ENCODE measurements around the gene FIP1L1.

FIP1L1 gene

GRCh38 chr4:53500546-53500945 lies 123.1 kb downstream of the FIP1L1 start:
- DNase-seq (ENCODE audit: low read depth in 2 of 3, low spot score in 1 of 3) = no peak

GRCh38 chr4:53501561-53501960 lies 124.1 kb downstream of the FIP1L1 start:
- no peak for DNase-seq (ENCODE audit: low read depth in 2 of 3, low spot score in 1 of 3)

GRCh38 chr4:53502094-53502493 lies 124.7 kb downstream of the FIP1L1 start:
- DNase-seq (ENCODE audit: low read depth in 2 of 3, low spot score in 1 of 3) = no peak

GRCh38 chr4:53505947-53506346 lies 128.5 kb downstream of the FIP1L1 start:
- no peak for DNase-seq (ENCODE audit: low read depth in 2 of 3, low spot score in 1 of 3)

GRCh38 chr4:53507058-53507457 lies 129.6 kb downstream of the FIP1L1 start:
- no peak for DNase-seq (ENCODE audit: low read depth in 2 of 3, low spot score in 1 of 3)

GRCh38 chr4:53507671-53508286 lies 130.3 kb downstream of the FIP1L1 start:
- DNase-seq (ENCODE audit: low read depth in 2 of 3, low spot score in 1 of 3) = no peak

- no peak for DNase-seq (ENCODE audit: low read depth in 2 of 3, low spot score in 1 of 3)
These were observed 131.0 kb downstream of the FIP1L1 start for GRCh38 chr4:53508446-53508845.

- no peak for DNase-seq (ENCODE audit: low read depth in 2 of 3, low spot score in 1 of 3)
These were observed 132.9 kb downstream of the FIP1L1 start for GRCh38 chr4:53510321-53510720.

Measured in stimulated activated CD4-positive, alpha-beta T cell treated with anti-CD3 and anti-CD28 coated beads, Interleukin-12 subunit alpha, Interleukin-12 subunit beta, amount 100 ng/mL, for 48 hours (primary cell).